ENCODE measurements around the gene CRB3.

CRB3 gene

DNA sequence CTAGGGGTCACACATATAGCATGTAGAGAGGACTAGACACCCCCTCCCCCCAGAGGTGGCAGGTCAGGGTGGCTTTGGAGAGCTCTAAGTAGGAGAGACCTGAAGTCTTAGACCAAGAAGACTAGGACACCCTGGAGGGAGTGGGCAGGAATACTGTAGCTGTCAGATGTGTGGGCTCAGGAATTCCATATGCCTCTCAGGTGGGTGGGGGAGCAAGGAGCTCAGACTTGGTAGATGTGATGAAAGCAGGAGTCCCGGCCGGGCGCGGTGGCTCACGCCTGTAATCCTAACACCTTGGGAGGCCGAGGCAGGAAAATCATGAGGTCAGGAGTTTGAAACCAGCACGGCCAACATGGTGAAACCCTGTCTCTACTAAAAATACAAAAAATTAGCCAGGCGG is 1.6 kb downstream of the CRB3 start:
- H3K4me3 ChIP-seq (ENCODE audit: control insufficient read depth, low read depth, low read length): no peak overlapping the region
- no peak for DNase-seq (ENCODE audit: low read depth)
- TF ChIP-seq, protein P1, sequence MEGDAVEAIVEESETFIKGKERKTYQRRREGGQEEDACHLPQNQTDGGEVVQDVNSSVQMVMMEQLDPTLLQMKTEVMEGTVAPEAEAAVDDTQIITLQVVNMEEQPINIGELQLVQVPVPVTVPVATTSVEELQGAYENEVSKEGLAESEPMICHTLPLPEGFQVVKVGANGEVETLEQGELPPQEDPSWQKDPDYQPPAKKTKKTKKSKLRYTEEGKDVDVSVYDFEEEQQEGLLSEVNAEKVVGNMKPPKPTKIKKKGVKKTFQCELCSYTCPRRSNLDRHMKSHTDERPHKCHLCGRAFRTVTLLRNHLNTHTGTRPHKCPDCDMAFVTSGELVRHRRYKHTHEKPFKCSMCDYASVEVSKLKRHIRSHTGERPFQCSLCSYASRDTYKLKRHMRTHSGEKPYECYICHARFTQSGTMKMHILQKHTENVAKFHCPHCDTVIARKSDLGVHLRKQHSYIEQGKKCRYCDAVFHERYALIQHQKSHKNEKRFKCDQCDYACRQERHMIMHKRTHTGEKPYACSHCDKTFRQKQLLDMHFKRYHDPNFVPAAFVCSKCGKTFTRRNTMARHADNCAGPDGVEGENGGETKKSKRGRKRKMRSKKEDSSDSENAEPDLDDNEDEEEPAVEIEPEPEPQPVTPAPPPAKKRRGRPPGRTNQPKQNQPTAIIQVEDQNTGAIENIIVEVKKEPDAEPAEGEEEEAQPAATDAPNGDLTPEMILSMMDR (IDR thresholded peaks at IDR 0.05; ENCODE audit: control insufficient read depth, insufficient read depth, low read depth, low read length, missing control alignments): no peak

DNA sequence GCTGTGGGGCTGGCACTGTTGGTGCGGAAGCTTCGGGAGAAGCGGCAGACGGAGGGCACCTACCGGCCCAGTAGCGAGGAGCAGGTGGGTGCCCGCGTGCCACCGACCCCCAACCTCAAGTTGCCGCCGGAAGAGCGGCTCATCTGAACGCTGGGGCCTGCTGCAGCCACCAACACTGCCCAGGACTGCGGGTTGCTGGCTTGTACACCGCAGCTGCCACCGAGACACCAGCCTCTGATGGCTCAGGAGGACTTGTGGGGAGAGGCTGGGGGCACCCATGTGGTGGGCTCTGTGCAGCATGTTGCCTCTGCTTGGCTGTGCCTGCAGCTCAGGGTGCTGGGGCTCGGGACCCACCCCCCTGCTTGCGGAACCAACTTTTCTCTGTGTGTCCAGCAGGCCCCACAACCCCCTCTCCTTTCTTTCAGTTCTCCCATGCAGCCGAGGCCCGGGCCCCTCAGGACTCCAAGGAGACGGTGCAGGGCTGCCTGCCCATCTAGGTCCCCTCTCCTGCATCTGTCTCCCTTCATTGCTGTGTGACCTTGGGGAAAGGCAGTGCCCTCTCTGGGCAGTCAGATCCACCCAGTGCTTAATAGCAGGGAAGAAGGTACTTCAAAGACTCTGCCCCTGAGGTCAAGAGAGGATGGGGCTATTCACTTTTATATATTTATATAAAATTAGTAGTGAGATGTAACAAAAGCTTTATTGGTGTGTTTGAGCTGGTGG is 2.6 kb downstream of the CRB3 start:
- TF ChIP-seq, protein P1 (IDR thresholded peaks at IDR 0.05; ENCODE audit: control insufficient read depth, insufficient read depth, low read depth, low read length, missing control alignments): no peak
- no peak overlapping the region for H3K4me3 ChIP-seq (ENCODE audit: control insufficient read depth, low read depth, low read length)
- DNase-seq (ENCODE audit: low read depth): no peak

DNA sequence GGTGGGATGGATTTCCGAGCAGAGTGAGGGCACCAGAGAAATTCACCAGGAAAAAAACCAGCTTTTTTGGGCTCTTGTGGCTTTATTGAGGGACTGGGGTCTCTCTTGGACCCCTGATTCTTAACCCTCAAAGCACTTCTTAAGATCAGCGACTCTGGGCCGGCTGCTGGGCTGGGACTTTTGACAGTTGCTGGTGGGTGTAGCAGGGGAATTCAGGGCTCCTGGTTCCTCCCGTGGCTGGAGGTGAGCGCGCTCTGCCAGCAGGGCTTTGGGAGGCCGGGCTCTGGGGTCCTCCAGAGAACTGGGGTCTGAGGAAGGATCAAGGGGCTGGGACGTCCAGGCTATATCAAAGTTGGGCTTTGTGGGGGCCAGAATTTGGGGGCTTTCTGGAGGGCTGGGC is 3.3 kb downstream of the CRB3 start:
- TF ChIP-seq, protein P1 (IDR thresholded peaks at IDR 0.05; ENCODE audit: control insufficient read depth, insufficient read depth, low read depth, low read length, missing control alignments): no peak
- H3K4me3 ChIP-seq (ENCODE audit: control insufficient read depth, low read depth, low read length): no peak overlapping the region
- no peak for DNase-seq (ENCODE audit: low read depth)

DNA sequence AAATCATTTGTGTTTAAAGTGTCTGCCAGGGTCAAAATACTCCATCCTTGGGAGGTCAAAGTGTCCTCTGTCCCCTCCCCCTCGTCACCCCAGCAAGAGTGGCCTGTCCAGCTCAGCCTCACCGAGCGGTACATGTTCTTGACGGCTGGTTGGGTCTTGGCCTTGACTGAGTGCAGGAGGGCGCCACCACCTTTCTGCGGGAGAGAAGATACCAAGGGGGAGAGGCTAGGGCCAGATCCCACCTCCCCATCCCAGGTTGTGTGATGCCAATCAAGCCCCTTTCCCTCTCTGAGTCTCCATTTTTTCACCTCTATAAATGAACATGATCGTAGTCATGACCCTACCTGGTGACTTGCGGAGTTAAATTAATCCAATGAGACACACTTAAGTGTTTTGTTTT is 6.1 kb downstream of the CRB3 start:
- TF ChIP-seq, protein P1 (IDR thresholded peaks at IDR 0.05; ENCODE audit: control insufficient read depth, insufficient read depth, low read depth, low read length, missing control alignments): no peak
- no peak for DNase-seq (ENCODE audit: low read depth)
- no peak overlapping the region for H3K4me3 ChIP-seq (ENCODE audit: control insufficient read depth, low read depth, low read length)

DNA sequence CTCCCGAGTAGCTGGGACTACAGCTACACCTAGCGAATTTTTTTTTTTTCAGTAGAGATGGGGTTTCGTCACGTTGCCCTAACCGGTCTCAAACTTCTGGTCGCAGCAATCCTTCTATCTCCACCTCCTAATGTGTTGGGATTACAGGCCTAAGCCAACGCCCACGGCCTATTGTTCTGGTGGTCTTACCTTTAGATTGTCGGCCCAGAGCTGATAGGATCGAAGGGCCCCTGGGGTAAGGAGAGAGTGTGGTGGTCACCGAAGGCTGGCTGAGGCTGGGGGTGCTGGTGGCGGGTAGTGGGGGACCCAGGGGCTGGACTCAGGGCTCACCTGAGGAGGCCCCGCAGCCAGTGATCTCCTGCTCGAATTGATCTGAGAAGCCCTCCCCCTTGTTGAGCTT is 7.0 kb downstream of the CRB3 start:
- no peak overlapping the region for H3K4me3 ChIP-seq (ENCODE audit: control insufficient read depth, low read depth, low read length)
- no peak for DNase-seq (ENCODE audit: low read depth)
- TF ChIP-seq, protein P1 (IDR thresholded peaks at IDR 0.05; ENCODE audit: control insufficient read depth, insufficient read depth, low read depth, low read length, missing control alignments): no peak

DNA sequence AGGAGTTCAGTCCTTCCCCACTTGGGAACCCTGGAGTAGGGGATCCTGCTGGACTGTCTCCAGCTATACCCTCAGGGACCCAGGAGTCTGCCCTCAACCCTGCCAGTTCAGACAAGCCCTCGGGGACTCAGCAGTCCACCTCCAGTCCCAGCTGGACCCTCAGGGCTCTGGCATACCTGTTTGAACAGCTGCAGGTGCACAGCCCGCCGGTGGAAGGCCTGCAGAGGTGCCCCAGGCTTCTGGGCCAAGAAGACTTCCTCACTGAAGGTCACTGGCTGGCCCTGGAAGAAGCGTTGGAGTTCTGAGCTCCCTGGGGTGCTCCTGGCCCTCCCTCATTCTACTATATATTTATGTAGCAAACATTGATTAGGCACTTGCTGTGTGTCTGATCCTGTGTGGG is 8.6 kb downstream of the CRB3 start:
- DNase-seq (ENCODE audit: low read depth): no peak
- no peak overlapping the region for H3K4me3 ChIP-seq (ENCODE audit: control insufficient read depth, low read depth, low read length)
- TF ChIP-seq, protein P1 (IDR thresholded peaks at IDR 0.05; ENCODE audit: control insufficient read depth, insufficient read depth, low read depth, low read length, missing control alignments): no peak
